ENCODE results near the gene SPNS3.

DNA sequence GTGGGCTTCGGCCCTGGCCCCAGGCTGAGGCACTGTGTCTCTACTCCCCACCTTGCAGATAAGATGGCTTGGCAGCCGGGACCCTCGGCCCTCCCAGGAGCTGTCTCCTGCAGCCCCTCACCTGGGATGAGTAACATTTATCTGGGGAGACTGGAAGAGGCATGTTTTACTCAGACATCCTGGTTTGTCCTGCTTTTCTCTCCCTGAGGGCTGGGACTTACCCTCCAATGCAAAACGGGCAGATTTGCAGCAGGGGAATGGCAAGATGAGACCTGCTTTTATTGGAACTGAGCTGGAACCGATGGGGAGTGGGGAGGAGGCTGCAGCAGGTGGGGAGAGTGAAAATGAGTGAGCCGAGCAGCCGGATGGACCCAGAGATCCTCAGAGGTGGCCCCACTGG, 39.9 kb upstream of the SPNS3 start:
- no peak for TF ChIP-seq NR2F2 (IDR thresholded peaks at IDR 0.05)
- TF ChIP-seq, protein P1, sequence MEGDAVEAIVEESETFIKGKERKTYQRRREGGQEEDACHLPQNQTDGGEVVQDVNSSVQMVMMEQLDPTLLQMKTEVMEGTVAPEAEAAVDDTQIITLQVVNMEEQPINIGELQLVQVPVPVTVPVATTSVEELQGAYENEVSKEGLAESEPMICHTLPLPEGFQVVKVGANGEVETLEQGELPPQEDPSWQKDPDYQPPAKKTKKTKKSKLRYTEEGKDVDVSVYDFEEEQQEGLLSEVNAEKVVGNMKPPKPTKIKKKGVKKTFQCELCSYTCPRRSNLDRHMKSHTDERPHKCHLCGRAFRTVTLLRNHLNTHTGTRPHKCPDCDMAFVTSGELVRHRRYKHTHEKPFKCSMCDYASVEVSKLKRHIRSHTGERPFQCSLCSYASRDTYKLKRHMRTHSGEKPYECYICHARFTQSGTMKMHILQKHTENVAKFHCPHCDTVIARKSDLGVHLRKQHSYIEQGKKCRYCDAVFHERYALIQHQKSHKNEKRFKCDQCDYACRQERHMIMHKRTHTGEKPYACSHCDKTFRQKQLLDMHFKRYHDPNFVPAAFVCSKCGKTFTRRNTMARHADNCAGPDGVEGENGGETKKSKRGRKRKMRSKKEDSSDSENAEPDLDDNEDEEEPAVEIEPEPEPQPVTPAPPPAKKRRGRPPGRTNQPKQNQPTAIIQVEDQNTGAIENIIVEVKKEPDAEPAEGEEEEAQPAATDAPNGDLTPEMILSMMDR (IDR thresholded peaks at IDR 0.05; ENCODE audit: low read depth, low read length, missing input control) = no peak
- TF ChIP-seq, protein P2, sequence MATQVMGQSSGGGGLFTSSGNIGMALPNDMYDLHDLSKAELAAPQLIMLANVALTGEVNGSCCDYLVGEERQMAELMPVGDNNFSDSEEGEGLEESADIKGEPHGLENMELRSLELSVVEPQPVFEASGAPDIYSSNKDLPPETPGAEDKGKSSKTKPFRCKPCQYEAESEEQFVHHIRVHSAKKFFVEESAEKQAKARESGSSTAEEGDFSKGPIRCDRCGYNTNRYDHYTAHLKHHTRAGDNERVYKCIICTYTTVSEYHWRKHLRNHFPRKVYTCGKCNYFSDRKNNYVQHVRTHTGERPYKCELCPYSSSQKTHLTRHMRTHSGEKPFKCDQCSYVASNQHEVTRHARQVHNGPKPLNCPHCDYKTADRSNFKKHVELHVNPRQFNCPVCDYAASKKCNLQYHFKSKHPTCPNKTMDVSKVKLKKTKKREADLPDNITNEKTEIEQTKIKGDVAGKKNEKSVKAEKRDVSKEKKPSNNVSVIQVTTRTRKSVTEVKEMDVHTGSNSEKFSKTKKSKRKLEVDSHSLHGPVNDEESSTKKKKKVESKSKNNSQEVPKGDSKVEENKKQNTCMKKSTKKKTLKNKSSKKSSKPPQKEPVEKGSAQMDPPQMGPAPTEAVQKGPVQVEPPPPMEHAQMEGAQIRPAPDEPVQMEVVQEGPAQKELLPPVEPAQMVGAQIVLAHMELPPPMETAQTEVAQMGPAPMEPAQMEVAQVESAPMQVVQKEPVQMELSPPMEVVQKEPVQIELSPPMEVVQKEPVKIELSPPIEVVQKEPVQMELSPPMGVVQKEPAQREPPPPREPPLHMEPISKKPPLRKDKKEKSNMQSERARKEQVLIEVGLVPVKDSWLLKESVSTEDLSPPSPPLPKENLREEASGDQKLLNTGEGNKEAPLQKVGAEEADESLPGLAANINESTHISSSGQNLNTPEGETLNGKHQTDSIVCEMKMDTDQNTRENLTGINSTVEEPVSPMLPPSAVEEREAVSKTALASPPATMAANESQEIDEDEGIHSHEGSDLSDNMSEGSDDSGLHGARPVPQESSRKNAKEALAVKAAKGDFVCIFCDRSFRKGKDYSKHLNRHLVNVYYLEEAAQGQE (IDR thresholded peaks at IDR 0.05) = no peak

Data from liver (tissue), 3 donors.